ENCODE measurements around the gene NACAD.

GRCh38 chr7:45078125-45078681 lies 10.6 kb downstream of the NACAD start:
- TF ChIP-seq CTCF (IDR thresholded peaks at IDR 0.05; ENCODE audit: poor library complexity, severe bottlenecking) (no peak), MXI1 (conservative IDR thresholded peaks at IDR 0.05; ENCODE audit: poor library complexity, severe bottlenecking) (no peak), EZH2 (IDR thresholded peaks at IDR 0.05; ENCODE audit: borderline replicate concordance, insufficient read depth, low read length, poor library complexity, severe bottlenecking) (no peak), RAD21 (conservative IDR thresholded peaks at IDR 0.05) (no peak), POLR2AphosphoS5 (IDR thresholded peaks at IDR 0.05) (no peak), REST (IDR thresholded peaks at IDR 0.05; ENCODE audit: borderline replicate concordance) (no peak), SMC3 (conservative IDR thresholded peaks at IDR 0.05; ENCODE audit: poor library complexity) (peak; percentile 28), EP300 (conservative IDR thresholded peaks at IDR 0.05; ENCODE audit: poor library complexity, severe bottlenecking) (no peak)
